HG03097 (cell line): ENCODE measurements around the gene OLFM1.

Experiments
- ATAC-seq: cut with Tn5 transposase; IDR thresholded peaks from one replicate; pipeline ENCODE4 v1.9.1; 2021; ENCODE audit not compliant: unreplicated experiment, low FRiP score

The OLFM1 gene

DNA sequence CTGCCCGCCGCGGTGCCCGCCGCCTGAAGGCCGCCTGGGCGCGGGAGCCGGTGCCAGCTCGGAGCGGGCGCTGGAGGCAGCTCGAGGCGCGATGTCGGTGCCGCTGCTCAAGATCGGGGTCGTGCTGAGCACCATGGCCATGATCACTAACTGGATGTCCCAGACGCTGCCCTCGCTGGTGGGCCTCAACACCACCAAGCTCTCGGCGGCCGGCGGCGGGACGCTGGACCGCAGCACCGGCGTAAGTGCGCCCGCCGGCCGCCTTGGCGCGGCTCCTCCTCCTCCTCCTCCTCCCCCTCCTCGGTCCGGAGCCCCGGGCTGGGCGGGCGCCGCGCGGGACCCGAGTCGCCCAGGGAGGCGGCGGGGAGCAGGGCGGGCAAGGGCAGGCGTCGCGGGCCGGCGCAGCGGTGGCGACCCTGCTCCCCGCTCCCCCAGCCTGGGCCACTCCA, 455 bp downstream of the OLFM1 start:
- ATAC-seq = no peak

- ATAC-seq = no peak
Measured at GRCh38 chr9:135088348-135088978, 995 bp downstream of the OLFM1 start.

DNA sequence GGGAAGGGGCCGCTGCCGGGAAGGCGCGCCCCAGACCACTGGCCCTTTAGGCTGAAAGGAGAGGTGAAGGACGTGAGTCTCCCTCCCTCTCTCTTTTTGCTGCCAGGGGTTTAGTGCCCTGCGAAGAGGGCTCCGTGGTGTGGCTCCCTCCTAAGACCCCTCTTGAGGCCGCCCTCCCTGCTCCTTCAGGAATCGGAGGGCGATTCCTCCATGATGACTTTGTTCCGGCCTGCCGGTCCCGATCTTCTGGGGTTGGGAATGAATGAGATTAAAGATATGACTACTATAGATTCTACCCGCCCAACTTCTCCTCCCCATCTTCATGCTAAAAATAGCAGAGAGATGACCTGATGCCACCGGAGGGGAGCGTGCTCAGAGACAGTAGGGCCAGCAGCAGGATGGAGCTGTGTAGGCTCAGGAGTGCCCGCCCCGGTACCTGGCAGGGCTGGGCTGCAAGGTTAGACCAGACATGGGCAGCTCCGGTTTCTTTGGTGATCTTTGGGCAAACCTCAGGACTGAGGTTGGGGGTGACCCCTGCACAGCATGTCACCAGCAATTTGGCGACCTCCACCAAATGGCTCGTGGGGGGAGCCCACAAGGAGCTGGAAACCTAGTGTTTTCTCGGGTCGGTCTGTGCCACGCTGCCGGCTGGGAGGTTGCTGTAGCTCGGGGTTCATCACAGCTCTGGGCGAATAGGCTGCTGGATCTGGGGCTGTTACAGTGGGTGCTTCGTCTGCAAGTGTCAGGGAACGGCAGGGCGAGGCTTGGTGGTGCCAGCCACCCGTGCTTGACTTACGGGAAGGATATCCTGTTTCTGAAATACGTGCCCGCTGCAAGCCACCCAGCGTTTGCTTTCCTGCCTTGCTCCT, 1.7 kb downstream of the OLFM1 start:
- no peak for ATAC-seq

- no peak for ATAC-seq
Measured at GRCh38 chr9:135090081-135090480, 2.6 kb downstream of the OLFM1 start.

DNA sequence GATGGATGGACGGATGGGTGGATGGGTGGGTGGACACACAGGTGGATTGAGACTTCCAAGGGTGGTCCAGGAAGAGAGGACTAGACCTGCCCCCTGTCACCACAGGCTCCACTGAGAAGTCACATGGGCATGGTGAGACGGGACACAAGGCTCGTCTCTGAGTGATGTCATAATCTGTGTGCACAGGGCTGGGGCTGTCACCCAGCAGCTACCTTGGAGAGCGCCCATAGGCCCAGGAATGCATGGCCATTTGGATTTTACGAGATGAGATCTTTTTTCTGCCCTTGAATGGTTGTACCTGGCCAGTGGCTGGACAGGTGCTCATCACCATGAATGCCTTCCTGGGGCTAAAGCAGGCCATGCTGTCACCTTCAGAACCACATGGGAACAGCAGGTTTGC, 3.1 kb downstream of the OLFM1 start:
- no peak for ATAC-seq

DNA sequence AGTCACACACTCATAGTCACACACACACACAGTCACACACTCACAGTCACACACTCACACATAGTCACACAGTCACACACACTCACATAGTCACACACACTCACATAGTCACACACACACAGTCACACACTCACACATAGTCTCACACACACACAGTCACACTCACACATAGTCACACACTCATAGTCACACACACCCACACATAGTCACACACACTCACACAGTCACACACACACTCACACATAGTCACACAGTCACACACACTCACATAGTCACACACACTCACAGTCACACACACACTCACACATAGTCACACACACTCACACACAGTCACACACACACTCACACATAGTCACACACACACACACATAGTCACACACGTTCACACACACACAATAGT, 4.1 kb downstream of the OLFM1 start:
- no peak for ATAC-seq

DNA sequence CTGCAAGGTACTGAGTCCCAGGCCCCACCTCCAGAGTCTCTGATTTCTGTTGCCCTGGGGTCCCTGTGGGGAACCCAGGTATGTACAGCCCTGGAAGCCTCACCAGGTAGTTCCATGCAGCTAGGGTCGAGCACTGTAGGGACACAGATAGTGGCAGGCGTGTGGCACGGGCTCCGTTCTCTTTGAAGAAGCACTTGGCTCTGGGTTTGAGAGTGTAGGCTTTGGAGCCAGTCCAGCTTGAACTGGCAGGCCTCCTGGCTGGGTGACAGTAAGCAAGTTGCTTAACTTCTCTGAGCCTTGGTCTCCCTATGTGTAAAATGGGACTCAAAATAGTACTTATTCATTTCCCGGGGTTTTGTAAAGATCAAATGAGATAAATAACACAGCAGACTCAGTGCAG, 5.6 kb downstream of the OLFM1 start:
- no peak for ATAC-seq

DNA sequence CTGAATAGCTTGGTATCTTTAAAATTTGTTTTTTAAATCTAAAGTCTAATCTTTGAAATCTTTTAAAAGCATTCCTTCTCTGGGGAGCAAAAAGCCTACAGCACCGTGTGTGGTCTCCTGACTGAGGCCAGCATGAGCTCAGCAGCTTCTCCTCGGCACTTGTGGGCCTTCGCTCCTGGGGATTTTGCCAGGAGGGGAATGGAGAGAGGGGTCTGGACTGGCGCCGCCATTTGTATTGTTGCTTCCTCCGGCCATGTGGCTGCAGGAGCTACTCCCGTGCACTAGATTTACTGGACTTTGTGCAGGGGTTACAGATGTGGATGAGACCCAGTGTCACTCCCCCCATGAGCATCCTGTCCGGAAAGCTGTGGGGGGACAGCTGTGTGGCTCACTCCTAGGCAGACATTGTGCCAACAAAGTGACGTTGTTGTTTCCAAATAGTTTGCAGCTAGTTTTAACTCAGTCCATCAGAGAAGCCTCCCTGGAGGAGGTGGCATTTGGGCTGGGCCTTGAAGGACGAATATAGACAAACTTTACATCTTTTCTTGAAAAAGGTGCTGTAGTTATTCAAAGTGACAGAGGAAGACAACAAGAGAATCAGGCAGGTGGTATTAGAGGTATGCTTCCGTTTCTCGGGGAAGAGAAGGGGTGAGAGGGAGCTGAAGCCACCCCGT, 6.6 kb downstream of the OLFM1 start:
- ATAC-seq = no peak

- ATAC-seq = no peak
Measured at GRCh38 chr9:135095470-135096407, 8.3 kb downstream of the OLFM1 start.

- ATAC-seq = no peak
Measured at GRCh38 chr9:135096408-135096895, 9.0 kb downstream of the OLFM1 start.

- no peak for ATAC-seq
Measured at GRCh38 chr9:135098400-135099105, 11.1 kb downstream of the OLFM1 start.

GRCh38 chr9:135099574-135099973, 12.1 kb downstream of the OLFM1 start:
- ATAC-seq = no peak

DNA sequence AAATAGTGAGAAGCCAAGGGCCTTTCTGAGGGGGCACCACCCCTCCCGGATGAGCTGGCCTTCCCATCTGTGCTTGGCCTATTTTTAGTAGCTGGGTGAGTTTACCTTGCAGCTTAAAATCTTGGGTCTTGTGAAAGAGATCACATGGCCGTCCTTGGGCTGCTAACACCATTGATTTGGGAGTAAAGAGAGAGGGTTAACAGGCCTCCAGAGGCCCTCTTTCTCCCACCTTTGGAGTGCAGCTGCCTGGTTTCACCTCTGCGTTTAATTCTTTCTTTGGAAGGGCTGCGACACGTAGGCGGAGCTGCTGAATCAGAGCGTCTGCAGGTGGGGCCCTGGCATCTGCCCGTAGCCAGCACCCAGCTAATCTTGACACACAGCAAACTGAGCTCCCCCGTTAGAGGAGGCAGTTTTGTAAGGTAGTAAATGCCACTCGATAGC, 12.8 kb downstream of the OLFM1 start:
- ATAC-seq = no peak

DNA sequence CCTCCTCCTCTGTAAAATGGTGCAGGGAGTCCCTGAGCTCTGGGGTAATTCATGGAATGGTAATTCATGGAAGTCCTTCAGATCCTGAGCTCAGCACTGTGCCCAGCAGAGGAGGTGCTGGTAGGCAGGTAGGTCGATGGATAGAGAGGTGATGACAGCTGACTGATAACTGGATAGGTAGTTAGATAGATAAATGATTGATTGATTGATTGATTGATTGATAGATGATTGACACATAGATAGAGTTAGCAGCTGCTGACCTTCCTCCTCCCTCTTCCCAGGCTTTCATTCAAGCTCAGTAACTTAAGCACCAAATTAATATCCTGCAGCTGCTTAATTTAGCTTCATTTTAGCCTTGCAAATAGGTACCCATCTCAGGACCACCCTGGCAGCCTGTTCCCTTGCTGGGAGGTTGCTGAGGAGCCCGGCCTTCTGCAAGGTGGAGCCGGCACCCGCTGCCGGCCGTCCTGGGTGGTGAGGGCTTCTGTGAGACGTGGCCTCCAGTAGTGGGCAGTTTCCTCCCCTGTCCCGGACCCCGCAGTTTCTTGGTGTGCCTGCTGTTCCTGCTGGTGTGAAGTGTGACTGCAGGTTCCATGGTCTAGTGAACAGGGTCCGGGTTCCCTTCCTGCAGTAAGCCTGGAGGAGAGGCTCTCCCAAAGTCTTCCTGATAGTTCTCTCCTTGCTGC, 13.4 kb downstream of the OLFM1 start:
- ATAC-seq = no peak

DNA sequence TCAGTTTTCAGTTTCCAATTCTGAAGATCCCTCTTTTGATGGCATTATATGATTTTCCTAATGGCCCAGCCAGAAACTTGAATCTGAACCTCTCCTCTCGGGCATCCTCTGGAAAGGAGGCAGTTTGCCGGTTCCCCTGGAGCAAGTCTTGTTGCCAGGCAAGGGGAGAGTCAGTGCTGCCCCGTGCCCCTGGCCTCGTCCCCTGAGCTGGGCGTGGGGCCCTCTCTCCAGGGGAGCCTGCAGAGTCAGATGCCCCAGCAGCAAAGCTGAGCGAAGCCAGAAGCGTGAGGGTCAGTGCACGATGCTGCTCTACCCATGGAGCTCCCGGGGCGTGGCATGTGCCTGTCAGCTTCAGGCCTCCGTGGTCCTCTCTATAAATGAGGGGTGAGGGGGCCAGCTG, 14.0 kb downstream of the OLFM1 start:
- no peak for ATAC-seq

- no peak for ATAC-seq
Measured at GRCh38 chr9:135101926-135102325, 14.5 kb downstream of the OLFM1 start.

- ATAC-seq = no peak
Measured at GRCh38 chr9:135102331-135102730, 14.9 kb downstream of the OLFM1 start.

- ATAC-seq = no peak
Measured at GRCh38 chr9:135103001-135103446, 15.6 kb downstream of the OLFM1 start.
